GM19467 (cell line): ENCODE data around the gene PDXDC1.
"Not testable (repeated sequence)": the region's sequence is repeated elsewhere in the genome, so short reads cannot be mapped to it uniquely, and the experiment has no call there.

Source experiments
- ATAC-seq: cut with Tn5 transposase; IDR thresholded peaks from one replicate; pipeline ENCODE4 v1.9.1; 2021; ENCODE audit warnings: mild to moderate bottlenecking, moderate library complexity; ENCODE audit not compliant: unreplicated experiment

The PDXDC1 gene

GRCh38 chr16:15132719-15133428 lies 158.0 kb downstream of the PDXDC1 start:
- ATAC-seq: not testable (repeated sequence)

- not testable (repeated sequence) for ATAC-seq
Measured at GRCh38 chr16:15133554-15133953, 158.7 kb downstream of the PDXDC1 start.

GRCh38 chr16:15134752-15135482 lies 160.1 kb downstream of the PDXDC1 start:
- ATAC-seq: not testable (repeated sequence)

GRCh38 chr16:15135483-15136360 lies 160.9 kb downstream of the PDXDC1 start:
- ATAC-seq: not testable (repeated sequence)

GRCh38 chr16:15137514-15137913 lies 162.7 kb downstream of the PDXDC1 start:
- ATAC-seq: not testable (repeated sequence)

GRCh38 chr16:15140444-15141365 lies 165.9 kb downstream of the PDXDC1 start:
- ATAC-seq: not testable (repeated sequence)

GRCh38 chr16:15141586-15141985 lies 166.8 kb downstream of the PDXDC1 start:
- no peak for ATAC-seq

- not testable (repeated sequence) for ATAC-seq
Measured at GRCh38 chr16:15142107-15142890, 167.5 kb downstream of the PDXDC1 start.

- ATAC-seq: not testable (repeated sequence)
Measured at GRCh38 chr16:15142891-15143600, 168.2 kb downstream of the PDXDC1 start.

GRCh38 chr16:15143601-15144091 lies 168.8 kb downstream of the PDXDC1 start:
- not testable (repeated sequence) for ATAC-seq

- ATAC-seq: not testable (repeated sequence)
Measured at GRCh38 chr16:15144092-15144631, 169.3 kb downstream of the PDXDC1 start.

GRCh38 chr16:15144781-15145417 lies 170.1 kb downstream of the PDXDC1 start:
- not testable (repeated sequence) for ATAC-seq

GRCh38 chr16:15145418-15146263 lies 170.8 kb downstream of the PDXDC1 start:
- ATAC-seq: not testable (repeated sequence)

GRCh38 chr16:15146264-15146662 lies 171.4 kb downstream of the PDXDC1 start:
- not testable (repeated sequence) for ATAC-seq

- not testable (repeated sequence) for ATAC-seq
Measured at GRCh38 chr16:15148831-15149230, 174.0 kb downstream of the PDXDC1 start.

- ATAC-seq: not testable (repeated sequence)
Measured at GRCh38 chr16:15149260-15149659, 174.4 kb downstream of the PDXDC1 start.

- ATAC-seq: not testable (repeated sequence)
Measured at GRCh38 chr16:15154005-15154404, 179.2 kb downstream of the PDXDC1 start.
